H1 (cell line): ENCODE results near the gene OXNAD1. TPM values are rescaled to one million over a fixed set of nuclear protein-coding genes. Genes with fewer than 3 reads are reported as not detected.

Source experiments
- CTCF ChIA-PET: fragments of 300-600 bp; sonication (Branson Sonifier 250); formaldehyde crosslinking; loops from one replicate; lab custom pipeline; 2021; ENCODE audit not compliant: partially characterized antibody; lab: Charles Lee
- POLR2A ChIA-PET: fragments of 300-600 bp; sonication (Branson Sonifier 250); formaldehyde crosslinking; loops from one replicate; lab custom pipeline; 2021; ENCODE audit warnings: inconsistent platforms; ENCODE audit not compliant: partially characterized antibody; lab: Charles Lee
- DNase-seq, 2 experiments: peaks; one replicate each; pipeline versions ENCODE4 v3.0.0 to v3.0.0-alpha.2; 2010 to 2022; ENCODE audit warnings: low spot score in 2 of 2, low read depth in 1 of 2, mixed read lengths in 1 of 2
- FAIRE-seq: peaks from 2 replicates; lab custom pipeline; 2011; peaks lifted over from hg19 to GRCh38; lab: Jason Lieb, UNC
- H2AFZ ChIP-seq: 2 replicates; pipeline ENCODE4 v1.8.1; 2012; ENCODE audit warnings: low read length, inconsistent platforms
- H2AK5ac ChIP-seq: 2 replicates; pipeline ENCODE4 v1.6.1; 2013; ENCODE audit warnings: low read depth, low read length
- H2BK120ac ChIP-seq: replicated peaks from 2 replicates; pipeline ENCODE3; 2013; ENCODE audit warnings: low read depth, low read length, inconsistent platforms
- H2BK12ac ChIP-seq: 2 replicates; pipeline ENCODE4 v1.6.1; 2013; ENCODE audit warnings: low read depth, low read length
- H2BK15ac ChIP-seq: 2 replicates; pipeline ENCODE4 v1.6.1; 2013; ENCODE audit warnings: low read length
- H2BK20ac ChIP-seq: 2 replicates; pipeline ENCODE4 v1.6.1; 2013; ENCODE audit warnings: low read length
- H2BK5ac ChIP-seq: 2 replicates; pipeline ENCODE4 v1.6.1; 2013; ENCODE audit warnings: low read depth, low read length
- H3K14ac ChIP-seq: 2 replicates; pipeline ENCODE4 v1.6.1; 2013; ENCODE audit warnings: inconsistent platforms; ENCODE audit not compliant: insufficient read length
- H3K18ac ChIP-seq: 2 replicates; pipeline ENCODE4 v1.6.1; 2013; ENCODE audit warnings: low read length; ENCODE audit errors: extremely low read depth
- H3K23ac ChIP-seq: 2 replicates; pipeline ENCODE4 v1.6.1; 2013; ENCODE audit warnings: inconsistent platforms; ENCODE audit not compliant: insufficient read length
- H3K23me2 ChIP-seq: 2 replicates; pipeline ENCODE4 v1.6.1; 2013; ENCODE audit warnings: low read depth, low read length
- H3K27ac ChIP-seq: 2 replicates; pipeline ENCODE4 v1.6.1; 2011; ENCODE audit warnings: low read depth, low read length, inconsistent platforms
- H3K27me3 ChIP-seq, 4 experiments: replicated peaks in 1 of 4; 1 replicate in 1 of 4; 2 replicates in 3 of 4; pipeline versions ENCODE4 v1.6.1 to v1.8.1; 2011 to 2013; ENCODE audit warnings: low read length in 3 of 4, mild to moderate bottlenecking in 3 of 4, inconsistent platforms in 2 of 4, mixed read lengths in 2 of 4, moderate library complexity in 1 of 4; ENCODE audit not compliant: control insufficient read depth in 3 of 4, insufficient read depth in 3 of 4; ENCODE audit errors: extremely low read depth in 1 of 4
- H3K36me3 ChIP-seq, 4 experiments: 2 replicates each; pipeline versions ENCODE4 v1.6.1 to v1.8.1; 2011 to 2013; ENCODE audit warnings: mild to moderate bottlenecking in 4 of 4, low read length in 3 of 4, moderate library complexity in 2 of 4, control low read depth in 1 of 4, inconsistent platforms in 1 of 4; ENCODE audit not compliant: insufficient read depth in 4 of 4, control insufficient read depth in 2 of 4
- H3K4ac ChIP-seq: replicated peaks from 2 replicates; pipeline ENCODE3; 2013; ENCODE audit warnings: low read length, low read depth, mixed read lengths, inconsistent platforms; ENCODE audit not compliant: insufficient read length
- H3K4me1 ChIP-seq, 4 experiments: replicated peaks in 1 of 4; 1 replicate in 1 of 4; 2 replicates in 3 of 4; pipeline versions ENCODE4 v1.6.1 to v1.8.1; 2011 to 2013; ENCODE audit warnings: low read length in 3 of 4, inconsistent platforms in 2 of 4, mixed read lengths in 1 of 4; ENCODE audit not compliant: insufficient read depth in 4 of 4, control insufficient read depth in 3 of 4
- H3K4me2 ChIP-seq, 2 experiments: 2 replicates each; pipeline versions ENCODE4 v1.6.1 to v1.8.1; 2011 to 2013; ENCODE audit warnings: low read depth in 2 of 2, low read length in 2 of 2, control low read depth in 1 of 2, inconsistent platforms in 1 of 2, mild to moderate bottlenecking in 1 of 2; ENCODE audit not compliant: insufficient read depth in 1 of 2
- H3K4me3 ChIP-seq, 4 experiments: fragments of 200-600, 300-600 bp in 1 of 4; sonication (generic), shearing (Covaris generic), sonication (Bioruptor Twin) in 1 of 4; 2 replicates each; pipeline versions ENCODE4 v1.5.1 to v1.8.1; 2011 to 2016; ENCODE audit warnings: low read length in 4 of 4, low read depth in 3 of 4, control low read depth in 2 of 4, inconsistent platforms in 2 of 4, mild to moderate bottlenecking in 2 of 4, mixed read lengths in 1 of 4, moderate library complexity in 1 of 4; ENCODE audit not compliant: insufficient read depth in 2 of 4; ENCODE audit errors: extremely low read depth in 1 of 4
- H3K56ac ChIP-seq: replicated peaks from 2 replicates; pipeline ENCODE3; 2013; ENCODE audit warnings: low read depth, mild to moderate bottlenecking, mixed read lengths, low read length, inconsistent platforms; ENCODE audit not compliant: insufficient read length
- H3K79me1 ChIP-seq: 2 replicates; pipeline ENCODE4 v1.6.1; 2013; ENCODE audit warnings: low read depth, low read length, control low read depth
- H3K79me2 ChIP-seq, 2 experiments: 2 replicates each; pipeline versions ENCODE4 v1.6.1 to v1.8.1; 2012 to 2013; ENCODE audit warnings: low read length in 2 of 2, mild to moderate bottlenecking in 2 of 2, inconsistent platforms in 1 of 2; ENCODE audit not compliant: insufficient read depth in 2 of 2, control insufficient read depth in 1 of 2
- H3K9ac ChIP-seq, 4 experiments: replicated peaks in 1 of 4; 1 replicate in 1 of 4; 2 replicates in 3 of 4; pipeline versions ENCODE4 v1.6.1 to v1.8.1; 2011 to 2013; ENCODE audit warnings: low read depth in 3 of 4, low read length in 3 of 4, control low read depth in 2 of 4, mild to moderate bottlenecking in 2 of 4, moderate library complexity in 2 of 4, inconsistent platforms in 1 of 4; ENCODE audit errors: extremely low read depth in 1 of 4
- H3K9me3 ChIP-seq, 2 experiments: 2 replicates each; pipeline versions ENCODE4 v1.6.1 to v1.8.1; 2012 to 2013; ENCODE audit warnings: mild to moderate bottlenecking in 2 of 2, moderate library complexity in 2 of 2, control low read depth in 1 of 2, inconsistent platforms in 1 of 2, low read depth in 1 of 2, low read length in 1 of 2, mixed read lengths in 1 of 2; ENCODE audit not compliant: insufficient read depth in 2 of 2
- H4K20me1 ChIP-seq, 2 experiments: replicated peaks in 1 of 2; 2 replicates each; pipeline versions ENCODE3 to v1.8.1; 2011 to 2013; ENCODE audit warnings: inconsistent platforms in 2 of 2, low read length in 2 of 2, mild to moderate bottlenecking in 1 of 2; ENCODE audit not compliant: insufficient read depth in 2 of 2, control insufficient read depth in 1 of 2
- H4K5ac ChIP-seq: 2 replicates; pipeline ENCODE4 v1.6.1; 2013; ENCODE audit warnings: low read length, low read depth, mixed read lengths, inconsistent platforms; ENCODE audit not compliant: insufficient read length
- H4K8ac ChIP-seq: 2 replicates; pipeline ENCODE4 v1.8.0; 2013; ENCODE audit warnings: mild to moderate bottlenecking, moderate library complexity, low read length, inconsistent platforms; ENCODE audit not compliant: insufficient read depth; ENCODE audit errors: extremely low read depth
- H4K91ac ChIP-seq: replicated peaks from 2 replicates; pipeline ENCODE3; 2013; ENCODE audit warnings: low read length, mixed read lengths, inconsistent platforms; ENCODE audit not compliant: insufficient read length
- ASH2L ChIP-seq: fragments of 200-600, 300-600 bp; sonication (generic); IDR thresholded peaks from one replicate; pipeline ENCODE4 v1.7.1; 2017; ENCODE audit warnings: low read length
- BACH1 ChIP-seq: IDR thresholded peaks from 2 replicates; pipeline ENCODE4 v1.6.1; 2012; ENCODE audit warnings: low read length, improper control_type of control experiment
- CHD1 ChIP-seq: IDR thresholded peaks from 2 replicates; pipeline ENCODE4 v1.6.1; 2012; ENCODE audit warnings: low read depth, low read length, improper control_type of control experiment
- CREB1 ChIP-seq: IDR thresholded peaks from 2 replicates; pipeline ENCODE4 v1.6.1; 2012; ENCODE audit warnings: inconsistent platforms
- CTCF ChIP-seq, 3 experiments: IDR thresholded peaks; 1 replicate in 2 of 3; 2 replicates in 1 of 3; pipeline versions ENCODE4 v1.5.1 to v1.6.1; 2011; ENCODE audit warnings: low read length in 3 of 3, mild to moderate bottlenecking in 3 of 3, inconsistent platforms in 2 of 3, low read depth in 1 of 3, moderate library complexity in 1 of 3; ENCODE audit not compliant: insufficient read depth in 1 of 3; ENCODE audit errors: control extremely low read depth in 1 of 3
- EZH2 ChIP-seq: fragments of 200-600 bp; sonication (generic); IDR thresholded peaks from 2 replicates; pipeline ENCODE4 v1.7.1; 2012; ENCODE audit warnings: low read depth, mild to moderate bottlenecking, moderate library complexity, low read length, inconsistent platforms; ENCODE audit not compliant: severe bottlenecking
- GABPA ChIP-seq: IDR thresholded peaks from 2 replicates; pipeline ENCODE4 v1.6.1; 2011; ENCODE audit warnings: mild to moderate bottlenecking, low read length, moderate library complexity, borderline replicate concordance; ENCODE audit not compliant: insufficient read depth
- JUN ChIP-seq: IDR thresholded peaks from 2 replicates; pipeline ENCODE4 v1.6.1; 2011; ENCODE audit warnings: low read depth, mild to moderate bottlenecking, improper control_type of control experiment, low read length
- NANOG ChIP-seq: IDR thresholded peaks from 2 replicates; pipeline ENCODE4 v1.6.1; 2011; ENCODE audit warnings: low read length, low read depth, mild to moderate bottlenecking, inconsistent platforms; ENCODE audit not compliant: insufficient read depth, poor library complexity, severe bottlenecking
- RNF2 ChIP-seq: fragments of 200-900, 300-1000 bp; sonication (generic); IDR thresholded peaks from 2 replicates; pipeline ENCODE4 v1.7.1; 2016; ENCODE audit warnings: borderline replicate concordance, low read depth, mild to moderate bottlenecking, antibody characterized with exemption, low read length; ENCODE audit not compliant: poor library complexity, severe bottlenecking; ENCODE audit errors: missing control alignments
- USF2 ChIP-seq: IDR thresholded peaks from 2 replicates; pipeline ENCODE4 v1.6.1; 2011; ENCODE audit warnings: low read length, improper control_type of control experiment
- WGBS, 2 experiments: shearing (Covaris generic) in 1 of 2; methylation state at CpG; one replicate each; pipeline versions ENCODE4 v1.1.6 to v1.1.7; 2013 to 2015; ENCODE audit warnings: low lambda C conversion rate in 2 of 2, mixed read lengths in 2 of 2, inconsistent platforms in 1 of 2, low coverage in 1 of 2, missing lambda C conversion rate in 1 of 2; ENCODE audit not compliant: insufficient replicate concordance in 2 of 2, insufficient coverage in 1 of 2, insufficient read length in 1 of 2; ENCODE audit errors: extremely low coverage in 1 of 2, missing lambda C conversion rate in 1 of 2; 5-methylcytosine and 5-hydroxymethylcytosine counted together
- polyA plus RNA-seq, 7 experiments: library from polyadenylated mRNA; depleted of rRNA in 3 of 7; stranded (reverse) in 5 of 7; unstranded in 2 of 7; fragments of >200 nt in 5 of 7; fragments of 200-250 nt in 2 of 7; gene quantifications; 1 replicate in 5 of 7; 2 replicates in 1 of 7; 4 replicates in 1 of 7; pipeline versions ENCODE4 v1.2.1 to v1.2.3, GENCODE V29; 2011 to 2013; ENCODE audit warnings: missing spikeins in 2 of 7, mixed read lengths in 2 of 7
- total RNA-seq: library from RNA; stranded (reverse); fragmentation: NEBNext Ultra II Directional; extraction: Animal tissue kit (Norgen Biotek cat#: 25700); gene quantifications from 2 replicates; pipeline ENCODE4 v1.2.1, GENCODE V29; 2021

The OXNAD1 gene
- total and polyA plus RNA-seq, 2 of the 8 experiments (the other 6 are each of a cell fraction or from before 2014, with no cell fraction given), result 14.9 to 24.8 TPM

GRCh38 chr3:16239780-16240179 lies 25.2 kb upstream of the OXNAD1 start:
- H3K4me2 ChIP-seq, result no peak overlapping the region
- no peak overlapping the region for H3K9ac ChIP-seq
- H3K27me3 ChIP-seq, result no peaks in the 10 kb centered on the region
- no peak for DNase-seq
- no peak overlapping the region for H3K14ac ChIP-seq
- CTCF ChIA-PET, result no interaction called here
- H4K91ac ChIP-seq, result no peak overlapping the region
- no peak overlapping the region for H2BK5ac ChIP-seq
- H2AFZ ChIP-seq, result no peak overlapping the region
- H3K27ac ChIP-seq, result no peak overlapping the region
- no peak overlapping the region for H2BK120ac ChIP-seq
- H3K79me1 ChIP-seq, result no peaks in the 10 kb centered on the region
- no peaks in the 10 kb centered on the region for H3K4me1 ChIP-seq
- H2BK12ac ChIP-seq, result no peak overlapping the region
- POLR2A ChIA-PET, result no interaction called here
- no peaks in the 10 kb centered on the region for H3K36me3 ChIP-seq
- whole genome bisulfite sequencing, 2 experiments, result 90% methylated on average over 4 of the region's 4 CpGs; no CpG with 5 or more reads in 1 of the 2 experiments
- H2BK15ac ChIP-seq, result no peak overlapping the region
- no peaks in the 10 kb centered on the region for H3K23me2 ChIP-seq
- no peak overlapping the region for H4K8ac ChIP-seq
- no peaks in the 10 kb centered on the region for H3K9me3 ChIP-seq
- no peak overlapping the region for H3K56ac ChIP-seq
- H2BK20ac ChIP-seq, result no peak overlapping the region
- no peak overlapping the region for H3K4ac ChIP-seq
- H4K20me1 ChIP-seq, result no peaks in the 10 kb centered on the region
- no peak overlapping the region for H3K4me3 ChIP-seq
- no peak overlapping the region for H3K18ac ChIP-seq
- no peak for FAIRE-seq
- H4K5ac ChIP-seq, result no peak overlapping the region
- H3K79me2 ChIP-seq, result no peaks in the 10 kb centered on the region
- no peak overlapping the region for H3K23ac ChIP-seq
- no peak overlapping the region for H2AK5ac ChIP-seq
- TF ChIP-seq GABPA (no peak), CTCF (IDR thresholded peaks at IDR 0.05; ENCODE audit: control extremely low read depth in 1 of 3, insufficient read depth in 1 of 3, low read depth in 1 of 3, low read length in 3 of 3) (no peak), USF2 (no peak), CHD1 (no peak), EZH2 (no peak), JUN (no peak), ASH2L (no peak), CREB1 (no peak), NANOG (no peak), RNF2 (no peak), BACH1 (no peak)
